ENCODE data around the gene SSTR4. TPM values are rescaled to one million over a fixed set of nuclear protein-coding genes. Genes with fewer than 3 reads are reported as not detected.
"Not testable (repeated sequence)": the region's sequence is repeated elsewhere in the genome, so short reads cannot be mapped to it uniquely, and the experiment has no call there.

The SSTR4 gene
- total and polyA plus RNA-seq, 9 donors = 0.15 to 0.69 TPM; not detected in 7

DNA sequence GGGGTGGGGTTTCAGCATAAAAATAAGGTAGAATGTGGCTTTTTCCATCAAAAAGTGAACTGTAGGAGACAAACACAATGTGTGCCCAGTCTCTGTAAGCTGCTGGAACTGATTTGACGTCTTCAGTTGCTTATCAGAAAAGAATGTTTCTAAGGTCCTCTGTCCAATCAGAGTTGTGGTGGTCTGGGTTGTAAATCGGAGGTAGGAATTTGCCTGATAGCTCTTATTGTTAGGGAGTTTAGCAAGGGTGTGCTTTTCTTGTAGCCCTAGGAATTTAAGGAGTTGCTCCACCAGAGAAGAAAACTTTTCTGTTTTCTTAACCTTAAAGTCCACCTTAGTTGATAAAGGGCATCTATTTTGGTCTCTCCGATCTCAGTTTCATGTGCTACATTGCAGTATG is 10.4 kb upstream of the SSTR4 start:
- Histone ChIP-seq H3K9me3 (no peaks in the 10 kb centered on the region), H3K4me3 (no peak overlapping the region), H3K36me3 (no peaks in the 10 kb centered on the region), H3K4me1 (ENCODE audit: insufficient read depth) (peaks cover 1% of the 10 kb centered on the region), H3K27me3 (no peaks in the 10 kb centered on the region), H3K27ac (no peak overlapping the region)
- intact Hi-C loops (cut with DNase I) = no loop called here
- 13 to 22% (median 14%) methylated on average over 3 of the region's 3 CpGs for WGBS, 3 donors
- TF ChIP-seq POLR2A (IDR thresholded peaks at IDR 0.05) = no peak
- TF ChIP-seq EP300 (IDR thresholded peaks at IDR 0.05) = no peak
- TF ChIP-seq, protein P1, sequence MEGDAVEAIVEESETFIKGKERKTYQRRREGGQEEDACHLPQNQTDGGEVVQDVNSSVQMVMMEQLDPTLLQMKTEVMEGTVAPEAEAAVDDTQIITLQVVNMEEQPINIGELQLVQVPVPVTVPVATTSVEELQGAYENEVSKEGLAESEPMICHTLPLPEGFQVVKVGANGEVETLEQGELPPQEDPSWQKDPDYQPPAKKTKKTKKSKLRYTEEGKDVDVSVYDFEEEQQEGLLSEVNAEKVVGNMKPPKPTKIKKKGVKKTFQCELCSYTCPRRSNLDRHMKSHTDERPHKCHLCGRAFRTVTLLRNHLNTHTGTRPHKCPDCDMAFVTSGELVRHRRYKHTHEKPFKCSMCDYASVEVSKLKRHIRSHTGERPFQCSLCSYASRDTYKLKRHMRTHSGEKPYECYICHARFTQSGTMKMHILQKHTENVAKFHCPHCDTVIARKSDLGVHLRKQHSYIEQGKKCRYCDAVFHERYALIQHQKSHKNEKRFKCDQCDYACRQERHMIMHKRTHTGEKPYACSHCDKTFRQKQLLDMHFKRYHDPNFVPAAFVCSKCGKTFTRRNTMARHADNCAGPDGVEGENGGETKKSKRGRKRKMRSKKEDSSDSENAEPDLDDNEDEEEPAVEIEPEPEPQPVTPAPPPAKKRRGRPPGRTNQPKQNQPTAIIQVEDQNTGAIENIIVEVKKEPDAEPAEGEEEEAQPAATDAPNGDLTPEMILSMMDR (IDR thresholded peaks at IDR 0.05) = no peak
- no peak for DNase-seq

DNA sequence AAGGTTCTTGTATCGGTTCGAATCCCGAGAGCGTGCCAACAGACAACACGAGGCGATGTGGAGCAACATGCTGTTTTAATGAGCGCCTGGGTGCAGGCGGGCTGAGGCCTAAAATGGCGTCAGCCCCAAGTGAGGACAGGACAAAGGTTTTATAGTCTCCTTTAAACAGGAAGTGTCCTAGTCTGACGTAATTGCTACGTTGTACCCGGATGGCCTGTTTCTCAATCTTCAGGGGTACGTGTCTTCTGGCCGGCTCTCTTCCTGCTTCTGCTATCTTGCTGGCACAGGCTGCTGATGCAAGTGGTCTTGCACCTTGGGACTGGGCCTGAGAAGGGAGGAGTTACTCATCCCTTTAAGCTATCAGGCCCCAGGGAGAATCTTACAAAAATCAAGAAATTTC is 9.6 kb upstream of the SSTR4 start:
- DNase-seq; intact Hi-C loops (cut with DNase I); H3K4me3 ChIP-seq; H3K27me3 ChIP-seq; H3K36me3 ChIP-seq; H3K27ac ChIP-seq; H3K9me3 ChIP-seq; H3K4me1 ChIP-seq (ENCODE audit: insufficient read depth): not testable (repeated sequence)
- WGBS, 3 donors = 84 to 90% (median 89%) methylated on average over 14 of the region's 14 CpGs

DNA sequence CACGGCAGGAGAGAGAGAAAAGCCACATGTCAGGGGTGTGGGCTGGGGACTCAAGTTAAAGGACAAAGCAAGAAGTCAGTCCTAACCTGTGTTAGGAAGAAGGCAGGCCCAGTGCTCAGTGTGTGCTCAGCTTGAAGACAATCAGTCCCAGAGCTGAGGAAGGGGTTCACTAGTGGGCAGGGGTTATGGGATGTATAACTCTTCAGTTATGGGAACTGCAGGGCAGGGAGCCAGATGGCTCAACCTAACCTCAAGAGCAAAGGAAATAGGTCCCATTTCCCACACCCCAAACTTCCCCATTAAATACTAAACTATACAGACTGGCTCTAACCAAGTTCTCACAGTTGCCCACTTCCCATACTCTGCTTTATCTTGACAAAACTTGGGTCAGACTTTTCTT is 7.4 kb upstream of the SSTR4 start:
- Histone ChIP-seq H3K27me3 (no peaks in the 10 kb centered on the region), H3K4me3 (no peak overlapping the region), H3K36me3 (no peaks in the 10 kb centered on the region), H3K4me1 (ENCODE audit: insufficient read depth) (peaks cover 1% of the 10 kb centered on the region), H3K9me3 (no peaks in the 10 kb centered on the region), H3K27ac (no peak overlapping the region)
- WGBS, 3 donors = 84 to 94% (median 93%) methylated on average over 1 of the region's 1 CpG
- intact Hi-C loops (cut with DNase I) = no loop called here
- no peak for DNase-seq
- TF ChIP-seq EP300 (IDR thresholded peaks at IDR 0.05) (no peak), POLR2A (IDR thresholded peaks at IDR 0.05) (no peak)
- TF ChIP-seq, protein P1 (IDR thresholded peaks at IDR 0.05) = no peak

DNA sequence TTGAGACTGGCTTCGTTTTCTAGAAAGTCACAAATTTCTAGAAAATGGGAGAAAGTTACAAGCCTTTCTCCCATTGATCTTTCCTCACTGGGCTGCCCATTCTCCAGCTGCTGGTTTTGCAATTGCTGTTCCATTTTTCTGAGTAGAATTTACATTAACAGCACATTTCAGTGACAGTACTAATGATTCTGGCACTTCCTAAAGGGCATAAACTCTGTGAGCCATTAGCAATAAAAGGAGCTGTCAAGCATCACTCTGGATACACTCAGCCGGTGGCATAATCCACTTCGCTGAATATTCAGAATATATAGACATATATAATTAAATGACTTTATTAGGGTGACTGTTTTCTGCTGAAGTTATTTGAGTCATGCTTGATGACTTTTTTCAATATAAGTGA is 6.7 kb upstream of the SSTR4 start:
- Histone ChIP-seq H3K27me3 (no peaks in the 10 kb centered on the region), H3K27ac (no peak overlapping the region), H3K4me3 (no peak overlapping the region), H3K36me3 (no peaks in the 10 kb centered on the region), H3K4me1 (ENCODE audit: insufficient read depth) (peaks cover 1% of the 10 kb centered on the region), H3K9me3 (no peaks in the 10 kb centered on the region)
- intact Hi-C loops (cut with DNase I) = no loop called here
- WGBS, 3 donors = 92 to 93% (median 92%) methylated on average over 3 of the region's 3 CpGs
- DNase-seq = no peak
- TF ChIP-seq, protein P1 (IDR thresholded peaks at IDR 0.05) = no peak
- TF ChIP-seq EP300 (IDR thresholded peaks at IDR 0.05) (no peak), POLR2A (IDR thresholded peaks at IDR 0.05) (no peak)

DNA sequence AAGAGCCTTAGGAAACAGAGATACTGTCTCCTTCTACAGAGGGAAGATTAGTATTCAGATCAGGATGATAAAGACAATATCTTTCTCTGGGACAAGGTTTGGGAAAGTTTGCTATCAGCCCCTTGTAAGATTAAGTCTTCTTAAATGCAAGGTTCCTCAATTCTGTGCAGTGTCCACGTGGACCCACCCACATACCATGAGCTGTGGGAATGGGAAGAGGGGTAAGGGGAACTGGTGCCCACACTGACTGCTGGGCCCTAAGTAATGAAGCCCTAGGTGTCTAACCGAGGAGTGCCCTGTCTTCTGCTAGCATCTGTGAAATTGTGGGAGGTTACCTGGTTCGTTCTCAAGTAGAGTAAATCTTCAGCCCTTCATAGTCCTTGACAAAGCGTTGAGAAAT is 5.8 kb upstream of the SSTR4 start:
- no peaks in the 10 kb centered on the region for H3K36me3 ChIP-seq
- H3K4me1 ChIP-seq (ENCODE audit: insufficient read depth) = peaks cover 1% of the 10 kb centered on the region
- 72 to 82% (median 74%) methylated on average over 4 of the region's 4 CpGs for WGBS, 3 donors
- no peaks in the 10 kb centered on the region for H3K9me3 ChIP-seq
- no peaks in the 10 kb centered on the region for H3K27me3 ChIP-seq
- H3K4me3 ChIP-seq = no peak overlapping the region
- DNase-seq = no peak
- no peak overlapping the region for H3K27ac ChIP-seq
- intact Hi-C loops (cut with DNase I) = no loop called here
- TF ChIP-seq, protein P1 (IDR thresholded peaks at IDR 0.05) = no peak
- TF ChIP-seq EP300 (IDR thresholded peaks at IDR 0.05) (no peak), POLR2A (IDR thresholded peaks at IDR 0.05) (no peak)

All from ovary (tissue), 9 donors.